ENCODE data around the gene FAM193B. TPM values are rescaled to one million over a fixed set of nuclear protein-coding genes. Genes with fewer than 3 reads are reported as not detected.

Gene FAM193B
- total RNA-seq, 1 donor from 2014 or later: 33.5 TPM

DNA sequence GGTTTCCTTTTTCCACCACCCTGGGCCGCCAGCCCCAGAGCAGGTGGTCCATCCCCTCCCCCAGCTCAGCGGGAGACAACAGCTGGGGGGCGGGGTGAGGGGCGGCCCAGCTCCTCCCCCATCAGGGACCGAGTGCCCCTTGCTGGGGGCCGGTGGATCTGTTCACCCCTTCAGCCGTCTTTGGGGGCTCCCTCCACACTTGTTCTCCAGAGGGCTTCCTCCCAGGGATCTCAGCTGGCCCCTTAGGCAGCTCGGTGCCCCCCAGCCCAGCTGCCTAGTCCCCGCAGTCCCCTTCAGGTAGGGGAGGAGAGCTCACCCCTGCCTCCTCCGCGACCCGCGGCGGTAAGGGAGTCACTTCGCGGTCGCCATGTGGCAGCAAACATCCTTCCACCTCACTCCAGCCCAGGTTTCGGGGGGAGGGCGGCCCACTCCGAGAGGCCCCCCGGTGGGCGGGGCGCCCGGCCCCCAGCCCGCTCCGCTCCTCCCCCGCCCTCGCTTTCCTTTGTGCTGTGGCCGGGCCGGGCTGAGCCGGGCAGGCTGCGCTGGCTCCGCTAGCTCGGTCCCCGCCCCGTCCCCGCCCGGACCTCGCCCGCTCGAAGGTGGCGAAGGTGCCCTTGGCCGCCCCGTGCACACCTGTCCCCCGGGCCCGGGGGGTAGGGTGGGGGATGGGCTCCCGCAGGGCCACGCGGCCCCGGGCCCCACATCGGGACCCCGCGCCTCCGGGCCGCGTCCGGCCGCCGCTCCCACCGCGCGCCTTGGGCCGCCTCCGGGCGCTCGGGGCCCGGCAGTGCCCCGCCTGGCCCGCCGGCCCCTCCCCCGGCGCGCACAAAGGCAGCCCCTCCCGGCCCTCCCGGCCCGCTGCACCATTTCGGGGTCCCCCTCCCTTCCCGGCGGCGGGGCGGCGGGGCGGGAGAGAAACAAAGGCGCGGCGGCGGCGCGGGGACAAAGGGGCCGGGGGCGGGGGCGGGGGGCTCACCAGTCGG lies 81.6 kb downstream of the FAM193B start:
- peak; percentile 72 for DNase-seq (ENCODE audit: low read depth)

DNA sequence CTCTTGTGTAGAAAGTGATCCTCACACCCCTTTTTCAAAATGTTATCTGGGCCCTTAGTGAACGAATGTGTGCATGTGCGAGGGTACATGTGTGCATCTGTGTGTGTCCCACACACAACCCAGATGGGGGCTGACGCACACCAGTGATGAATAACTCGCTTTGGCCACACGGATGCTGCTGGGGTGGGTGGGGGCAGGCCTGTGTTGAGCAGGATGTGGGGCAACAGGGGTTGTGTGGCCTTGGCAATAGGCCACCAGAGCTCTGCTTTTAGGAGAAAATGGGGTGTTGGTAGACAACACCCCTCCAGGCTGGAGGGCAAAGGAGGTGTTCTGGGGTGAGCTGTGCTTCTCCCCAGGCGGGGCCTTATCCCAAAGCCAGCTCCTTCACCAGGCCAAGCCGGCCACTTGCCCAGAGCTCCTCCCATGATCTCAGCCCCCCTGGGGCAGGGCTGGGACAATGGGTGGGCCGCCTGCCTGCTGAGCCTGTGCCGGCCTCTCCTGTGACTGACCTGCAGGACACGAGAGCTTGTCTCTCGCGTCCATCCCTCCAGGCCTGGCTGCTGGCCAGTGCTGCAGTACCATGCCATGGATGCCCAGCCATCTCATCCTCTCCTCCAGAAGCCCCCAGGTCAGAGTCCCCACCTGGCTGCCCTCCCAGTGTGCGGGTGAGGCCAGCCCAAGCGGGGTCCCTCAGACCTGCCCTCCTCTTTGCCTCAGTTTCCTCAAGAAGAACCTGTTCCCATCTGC lies 82.6 kb downstream of the FAM193B start:
- no peak for DNase-seq (ENCODE audit: low read depth)

DNA sequence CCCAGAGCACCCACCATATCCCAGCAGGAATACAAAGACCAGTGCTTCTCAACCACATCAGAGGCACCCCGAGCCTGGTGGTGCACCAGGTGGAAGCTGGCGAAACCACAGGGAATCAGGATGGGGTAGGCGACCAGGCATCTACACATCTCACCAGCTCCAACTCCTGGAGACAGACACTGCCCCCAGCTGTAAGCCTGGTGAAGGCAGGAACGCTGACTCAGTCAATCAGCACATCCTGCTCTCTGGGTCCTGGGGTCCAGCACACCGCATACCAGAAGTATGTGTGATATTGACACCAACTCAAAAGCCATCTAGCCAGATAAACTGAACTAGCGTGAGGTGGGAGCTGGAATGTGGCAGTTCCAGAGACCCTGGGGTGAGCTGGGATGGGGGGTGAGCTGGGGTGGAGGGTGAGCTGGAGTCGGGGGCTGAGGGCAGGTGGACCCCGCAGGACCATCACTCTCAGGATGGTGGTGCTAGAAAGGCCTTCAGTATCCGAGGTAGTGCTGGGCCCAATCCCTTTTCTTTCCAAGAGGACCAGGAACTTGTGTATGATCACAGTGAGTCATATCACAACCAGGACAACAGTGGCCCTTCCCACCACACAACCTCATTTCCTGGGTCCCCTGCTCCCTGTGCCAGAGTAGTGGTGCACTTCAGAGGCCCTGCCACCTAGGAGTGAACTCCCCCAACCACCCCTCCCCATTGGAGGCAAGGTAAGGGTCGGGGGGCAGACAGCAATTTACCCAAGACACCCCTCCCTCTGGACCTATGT lies 83.4 kb downstream of the FAM193B start:
- DNase-seq (ENCODE audit: low read depth): no peak

Other genes starting within 250 kb of the FAM193B start
- 6.4 and 10.8 TPM in 2 replicates for gene MXD3, start 242.7 kb downstream of the FAM193B start, total RNA-seq
- 155 and 179 TPM in 2 replicates for gene LMAN2, start 202.9 kb downstream of the FAM193B start, total RNA-seq
- 2.5 and 4.1 TPM in 2 replicates for gene RGS14, start 196.6 kb downstream of the FAM193B start, total RNA-seq
- gene SLC34A1, start 170.1 kb downstream of the FAM193B start, total RNA-seq: not detected in 2 replicates
- not detected in 2 replicates for gene PFN3, start 153.9 kb downstream of the FAM193B start, total RNA-seq
- 0.86 and 0.94 TPM in 2 replicates for gene F12, start 145.0 kb downstream of the FAM193B start, total RNA-seq
- 19.8 and 27.8 TPM in 2 replicates for gene GRK6, start 127.9 kb downstream of the FAM193B start, total RNA-seq
- 23.1 and 38.7 TPM in 2 replicates for gene PRR7, start 107.7 kb downstream of the FAM193B start, total RNA-seq
- gene DBN1, start 80.9 kb downstream of the FAM193B start, total RNA-seq: 311 and 455 TPM in 2 replicates
- gene PDLIM7, start 57.0 kb downstream of the FAM193B start, total RNA-seq: 302 and 340 TPM in 2 replicates
- gene DOK3, start 44.7 kb downstream of the FAM193B start, total RNA-seq: 21.7 and 29.3 TPM in 2 replicates
- gene DDX41, start 37.6 kb downstream of the FAM193B start, total RNA-seq: 87.2 and 112 TPM in 2 replicates
- gene TMED9, start 37.6 kb upstream of the FAM193B start, total RNA-seq: 125 and 146 TPM in 2 replicates
- 29.3 and 36.7 TPM in 2 replicates for gene B4GALT7, start 45.6 kb upstream of the FAM193B start, total RNA-seq
- gene FAM153A, start 228.3 kb upstream of the FAM193B start, total RNA-seq: 0.19 and 0.57 TPM in 2 replicates

Data from myocyte (in vitro differentiated cells).